ENCODE measurements around the gene HSD3B7.

HSD3B7 gene

DNA sequence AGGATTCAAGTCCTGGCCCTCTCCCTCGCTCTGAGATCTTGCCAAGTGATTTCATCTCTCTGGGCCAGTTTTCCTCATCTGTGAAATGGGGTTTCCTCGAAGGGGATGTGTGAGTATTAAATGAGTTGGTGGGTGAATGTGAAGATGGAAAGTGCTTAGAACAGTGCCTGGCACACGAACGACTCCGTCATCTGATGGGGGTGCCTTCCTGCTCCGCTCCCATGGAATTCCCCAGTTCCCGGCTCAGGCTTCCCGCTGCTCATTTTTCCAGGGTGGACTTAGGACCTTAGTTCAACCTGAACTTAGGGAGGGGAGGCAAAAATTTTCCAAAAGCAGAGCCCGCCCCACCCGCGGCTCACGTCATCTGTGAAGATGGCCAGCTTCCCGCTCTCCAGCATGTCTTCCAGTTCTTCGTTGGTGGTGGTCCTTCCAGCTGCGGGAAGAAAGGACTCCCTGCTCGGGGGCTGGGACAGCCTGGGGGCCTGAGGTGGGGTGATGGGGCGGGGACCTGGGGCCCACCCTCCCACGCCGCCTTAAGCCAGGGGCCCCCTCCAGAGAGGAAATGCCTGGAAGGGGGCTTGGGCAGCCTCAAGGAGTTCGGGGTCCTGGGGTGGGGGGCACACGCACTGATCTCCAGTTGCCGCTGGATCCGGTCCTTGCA, 11.4 kb downstream of the HSD3B7 start:
- TF ChIP-seq, protein P1, sequence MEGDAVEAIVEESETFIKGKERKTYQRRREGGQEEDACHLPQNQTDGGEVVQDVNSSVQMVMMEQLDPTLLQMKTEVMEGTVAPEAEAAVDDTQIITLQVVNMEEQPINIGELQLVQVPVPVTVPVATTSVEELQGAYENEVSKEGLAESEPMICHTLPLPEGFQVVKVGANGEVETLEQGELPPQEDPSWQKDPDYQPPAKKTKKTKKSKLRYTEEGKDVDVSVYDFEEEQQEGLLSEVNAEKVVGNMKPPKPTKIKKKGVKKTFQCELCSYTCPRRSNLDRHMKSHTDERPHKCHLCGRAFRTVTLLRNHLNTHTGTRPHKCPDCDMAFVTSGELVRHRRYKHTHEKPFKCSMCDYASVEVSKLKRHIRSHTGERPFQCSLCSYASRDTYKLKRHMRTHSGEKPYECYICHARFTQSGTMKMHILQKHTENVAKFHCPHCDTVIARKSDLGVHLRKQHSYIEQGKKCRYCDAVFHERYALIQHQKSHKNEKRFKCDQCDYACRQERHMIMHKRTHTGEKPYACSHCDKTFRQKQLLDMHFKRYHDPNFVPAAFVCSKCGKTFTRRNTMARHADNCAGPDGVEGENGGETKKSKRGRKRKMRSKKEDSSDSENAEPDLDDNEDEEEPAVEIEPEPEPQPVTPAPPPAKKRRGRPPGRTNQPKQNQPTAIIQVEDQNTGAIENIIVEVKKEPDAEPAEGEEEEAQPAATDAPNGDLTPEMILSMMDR (IDR thresholded peaks at IDR 0.05), result no peak

- TF ChIP-seq, protein P1 (IDR thresholded peaks at IDR 0.05), result no peak
These were observed 12.1 kb downstream of the HSD3B7 start for GRCh38 chr16:30996985-30997724.

DNA sequence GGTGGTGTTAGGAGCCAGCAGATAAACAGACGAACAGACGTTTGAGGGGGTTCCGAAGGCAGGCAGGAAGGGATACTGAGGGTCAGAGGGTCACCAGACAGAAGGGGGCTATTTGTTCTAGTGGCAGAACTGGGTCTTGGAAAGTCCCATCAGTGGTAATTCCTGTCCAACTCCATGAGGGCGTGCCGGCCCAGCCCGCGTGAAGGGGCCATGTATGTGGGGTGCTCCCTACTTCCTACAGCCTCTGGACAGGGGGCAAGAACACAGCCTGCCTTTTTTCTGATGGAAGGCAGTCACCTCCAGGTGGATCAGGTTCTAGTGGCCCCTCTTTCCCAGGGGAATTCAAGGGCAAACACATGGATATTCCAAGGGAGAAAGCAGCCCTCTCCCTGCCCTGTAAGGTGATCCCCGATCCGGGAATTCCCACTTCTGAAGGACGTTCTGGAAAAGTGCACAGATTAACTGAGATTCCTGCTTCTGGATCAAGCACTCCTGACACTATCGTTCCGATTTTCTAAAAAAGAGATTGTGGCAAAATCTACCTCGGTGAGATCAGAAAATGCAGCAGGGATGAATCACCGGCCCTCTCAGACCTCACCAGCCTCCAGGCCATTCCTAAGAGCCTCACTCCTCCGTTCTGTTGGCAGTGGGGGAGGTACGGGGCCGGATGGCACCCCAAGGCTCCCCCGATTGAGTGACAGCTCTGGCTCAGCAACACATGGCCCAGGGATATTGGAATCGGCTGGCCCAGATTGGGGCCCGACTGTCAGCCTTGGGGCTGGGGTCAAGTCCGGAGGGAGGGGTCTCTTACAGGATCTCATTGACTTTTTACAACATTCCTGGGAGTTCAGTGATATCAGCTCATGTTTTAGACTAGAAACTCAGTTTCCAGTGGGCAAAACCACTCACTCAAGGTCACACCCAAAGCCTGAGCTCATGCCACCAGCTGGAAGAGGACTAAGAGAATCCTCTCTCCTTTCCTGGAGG, 13.0 kb downstream of the HSD3B7 start:
- TF ChIP-seq, protein P1 (IDR thresholded peaks at IDR 0.05), result no peak

GRCh38 chr16:30998852-30999761, 14.1 kb downstream of the HSD3B7 start:
- TF ChIP-seq, protein P1 (IDR thresholded peaks at IDR 0.05), result no peak

- TF ChIP-seq, protein P1 (IDR thresholded peaks at IDR 0.05), result no peak
These were observed 15.8 kb downstream of the HSD3B7 start for GRCh38 chr16:31000671-31001382.

DNA sequence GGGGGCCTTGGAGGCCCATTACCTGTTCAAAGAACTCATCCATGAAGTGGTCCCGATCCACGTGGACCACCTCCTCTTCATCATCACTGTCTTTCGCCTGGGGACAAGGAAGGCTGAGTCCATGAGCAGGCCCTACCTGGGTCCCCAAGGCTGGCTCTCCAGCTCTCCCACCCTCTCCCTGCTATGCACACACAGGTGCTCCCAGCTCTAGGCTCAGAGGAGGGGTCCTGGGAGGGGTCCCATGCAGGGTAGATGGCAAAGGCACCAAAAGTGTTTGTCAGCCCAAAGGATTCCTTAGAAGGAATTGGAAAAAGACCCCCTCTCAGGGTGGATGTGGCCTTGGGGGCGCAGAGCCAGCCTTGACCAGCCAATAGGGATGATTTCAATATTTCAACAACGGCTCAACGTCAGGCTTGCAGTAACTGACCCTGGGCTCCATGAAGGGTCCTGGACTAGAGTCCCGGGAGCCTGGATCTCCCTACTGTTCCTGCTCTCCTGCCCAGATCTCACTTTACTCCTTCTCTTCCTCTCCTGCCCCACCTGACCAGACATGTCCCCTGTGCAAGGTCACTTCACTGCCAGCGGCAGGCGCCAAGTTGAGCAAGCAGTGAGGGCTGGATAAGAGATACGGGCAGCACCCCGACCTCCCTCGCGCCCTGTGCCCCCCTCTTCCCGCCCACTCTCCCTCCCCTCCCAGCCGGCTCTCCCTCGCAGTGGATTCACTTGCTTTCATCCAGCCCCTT, 16.7 kb downstream of the HSD3B7 start:
- TF ChIP-seq, protein P1 (IDR thresholded peaks at IDR 0.05), result no peak

Data from LNCAP (cell line).